ENCODE results near the gene CAMK2A. TPM values are rescaled to one million over a fixed set of nuclear protein-coding genes. Genes with fewer than 3 reads are reported as not detected.

CAMK2A gene
- total and polyA plus RNA-seq, 2 experiments from 2014 or later: 1.2 to 2.6 TPM

- no peak for DNase-seq (ENCODE audit: low spot score)
- no peak overlapping the region for H3K4me3 ChIP-seq
- H3K9me2 ChIP-seq (replicated peaks; ENCODE audit: insufficient read depth): no peaks in the 10 kb centered on the region
- WGBS (ENCODE audit: low lambda C conversion rate, missing lambda C conversion rate): 34% methylated on average over 13 of the region's 16 CpGs
- H3K4me1 ChIP-seq (ENCODE audit: insufficient read depth): peaks cover 26% of the 10 kb centered on the region
- no peaks in the 10 kb centered on the region for H3K79me2 ChIP-seq
- peak overlapping the region; percentile 82 for H3K4me2 ChIP-seq
- H3K27ac ChIP-seq: no peak overlapping the region
- no peaks in the 10 kb centered on the region for H4K20me1 ChIP-seq (ENCODE audit: insufficient read depth, poor library complexity, severe bottlenecking)
- no peaks in the 10 kb centered on the region for H3K36me3 ChIP-seq (replicated peaks; ENCODE audit: insufficient read depth, low read depth)
- H3K9me3 ChIP-seq (ENCODE audit: low read depth): no peaks in the 10 kb centered on the region
- H3K27me3 ChIP-seq: peaks cover 38% of the 10 kb centered on the region
- no peak overlapping the region for H2AFZ ChIP-seq
- TF ChIP-seq CTCF (IDR thresholded peaks at IDR 0.05; ENCODE audit: poor library complexity) (no peak), EZH2 (IDR thresholded peaks at IDR 0.05; ENCODE audit: borderline replicate concordance) (no peak), EZH2phosphoT487 (IDR thresholded peaks at IDR 0.05; ENCODE audit: low read depth, severe bottlenecking, unreplicated experiment) (no peak)
These were observed 99.0 kb downstream of the CAMK2A start for GRCh38 chr5:150190503-150190979.

GRCh38 chr5:150189728-150190502 lies 99.7 kb downstream of the CAMK2A start, which contains the start of gene SLC6A7:
TSS of gene SLC6A7 (plus strand) at chr5:150190062. CDS start at chr5:150190328, 266 bp downstream.
- TF ChIP-seq CTCF (IDR thresholded peaks at IDR 0.05; ENCODE audit: poor library complexity) (no peak), EZH2 (IDR thresholded peaks at IDR 0.05; ENCODE audit: borderline replicate concordance) (peak; percentile 41)
- H3K4me1 ChIP-seq (ENCODE audit: insufficient read depth): peaks cover 29% of the 10 kb centered on the region
- no peaks in the 10 kb centered on the region for H3K9me2 ChIP-seq (replicated peaks; ENCODE audit: insufficient read depth)
- peak within 1 kb of the TSS; percentile 82 for H3K4me2 ChIP-seq
- no peak within 1 kb of the TSS for H3K4me3 ChIP-seq
- DNase-seq (ENCODE audit: low spot score): no peak
- 6% methylated on average over 45 of the region's 58 CpGs for WGBS (ENCODE audit: low lambda C conversion rate, missing lambda C conversion rate)
- H3K27me3 ChIP-seq: peaks cover 38% of the 10 kb centered on the region
- H4K20me1 ChIP-seq (ENCODE audit: insufficient read depth, poor library complexity, severe bottlenecking): no peaks in the 10 kb centered on the region
- no peaks in the 10 kb centered on the region for H3K9me3 ChIP-seq (ENCODE audit: low read depth)
- no peak within 1 kb of the TSS for H2AFZ ChIP-seq
- no peaks in the 10 kb centered on the region for H3K79me2 ChIP-seq
- no peak within 1 kb of the TSS for H3K27ac ChIP-seq
- no peaks in the 10 kb centered on the region for H3K36me3 ChIP-seq (replicated peaks; ENCODE audit: insufficient read depth, low read depth)

- Histone ChIP-seq H4K20me1 (ENCODE audit: insufficient read depth, poor library complexity, severe bottlenecking) (no peaks in the 10 kb centered on the region), H3K4me3 (no peak overlapping the region), H3K9me2 (replicated peaks; ENCODE audit: insufficient read depth) (no peaks in the 10 kb centered on the region), H2AFZ (no peak overlapping the region), H3K79me2 (no peaks in the 10 kb centered on the region), H3K27me3 (peaks cover 38% of the 10 kb centered on the region), H3K27ac (no peak overlapping the region), H3K9me3 (ENCODE audit: low read depth) (no peaks in the 10 kb centered on the region), H3K36me3 (replicated peaks; ENCODE audit: insufficient read depth, low read depth) (no peaks in the 10 kb centered on the region), H3K4me1 (ENCODE audit: insufficient read depth) (peaks cover 35% of the 10 kb centered on the region), H3K4me2 (peak overlapping the region; percentile 82)
- 71% methylated on average over 3 of the region's 3 CpGs for WGBS (ENCODE audit: low lambda C conversion rate, missing lambda C conversion rate)
- no peak for DNase-seq (ENCODE audit: low spot score)
- TF ChIP-seq CTCF (IDR thresholded peaks at IDR 0.05; ENCODE audit: poor library complexity) (no peak), EZH2 (IDR thresholded peaks at IDR 0.05; ENCODE audit: borderline replicate concordance) (no peak), EZH2phosphoT487 (IDR thresholded peaks at IDR 0.05; ENCODE audit: low read depth, severe bottlenecking, unreplicated experiment) (no peak)
These were observed 100.2 kb downstream of the CAMK2A start for GRCh38 chr5:150189326-150189725.
